ENCODE results near the gene TNRC18.

TNRC18 gene

DNA sequence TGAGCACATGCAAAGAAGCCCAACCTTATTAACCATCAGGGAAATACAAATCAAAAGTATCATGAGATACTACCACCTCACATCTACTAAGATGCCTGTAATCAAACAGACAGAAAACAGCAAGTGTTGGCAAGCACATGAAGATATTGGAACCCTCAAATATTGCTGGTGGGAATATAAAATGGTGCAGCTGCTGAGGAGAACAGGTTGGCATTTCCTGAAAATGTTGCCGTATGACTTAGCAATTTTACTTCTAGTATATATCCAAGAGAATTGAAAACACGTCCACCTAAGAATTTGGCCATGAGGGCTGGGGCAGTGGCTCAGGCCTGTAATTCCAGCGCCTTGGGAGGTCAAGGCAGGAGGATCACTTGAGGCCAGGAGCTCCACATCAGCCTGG, 39.4 kb upstream of the TNRC18 start:
- Histone ChIP-seq H3K9me3 (ENCODE audit: control insufficient read depth, low read length) (no peaks in the 10 kb centered on the region), H3K27me3 (ENCODE audit: control insufficient read depth, insufficient read depth, low read length, poor library complexity, severe bottlenecking) (no peaks in the 10 kb centered on the region), H3K36me3 (ENCODE audit: control insufficient read depth, insufficient read depth, low read length) (no peaks in the 10 kb centered on the region), H3K27ac (ENCODE audit: insufficient read depth, low read depth, low read length, poor library complexity, severe bottlenecking) (no peak overlapping the region), H3K4me3 (ENCODE audit: insufficient read depth, low read depth, low read length) (no peak overlapping the region), H3K4me1 (ENCODE audit: control insufficient read depth, insufficient read depth, low read length) (no peaks in the 10 kb centered on the region)
- 78 to 83% methylated on average over 3 of the region's 3 CpGs for WGBS, 2 experiments

DNA sequence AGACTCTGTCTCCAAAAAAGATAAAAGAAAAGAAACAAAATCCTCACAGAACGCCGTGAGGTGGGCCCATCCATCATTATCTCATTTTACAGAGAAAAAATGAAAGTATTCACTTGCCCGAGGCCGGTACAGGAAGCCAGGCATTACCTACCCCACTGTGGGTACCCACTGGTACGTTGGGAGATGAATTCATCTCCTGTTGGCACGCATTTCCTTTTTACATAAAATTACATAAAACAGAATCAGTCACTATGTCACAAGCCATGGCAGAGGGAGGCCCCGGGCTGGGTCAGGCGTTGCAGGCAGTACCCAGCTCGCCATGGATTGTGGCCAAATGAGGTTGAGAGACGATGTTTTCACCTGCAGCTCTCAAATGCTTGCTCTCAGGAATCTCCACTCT, 38.6 kb upstream of the TNRC18 start:
- H3K4me3 ChIP-seq (ENCODE audit: insufficient read depth, low read depth, low read length): no peak overlapping the region
- H3K27ac ChIP-seq (ENCODE audit: insufficient read depth, low read depth, low read length, poor library complexity, severe bottlenecking): no peak overlapping the region
- WGBS, 2 experiments: 91% methylated on average over 10 of the region's 10 CpGs
- H3K27me3 ChIP-seq (ENCODE audit: control insufficient read depth, insufficient read depth, low read length, poor library complexity, severe bottlenecking): no peaks in the 10 kb centered on the region
- no peaks in the 10 kb centered on the region for H3K9me3 ChIP-seq (ENCODE audit: control insufficient read depth, low read length)
- no peaks in the 10 kb centered on the region for H3K4me1 ChIP-seq (ENCODE audit: control insufficient read depth, insufficient read depth, low read length)
- H3K36me3 ChIP-seq (ENCODE audit: control insufficient read depth, insufficient read depth, low read length): no peaks in the 10 kb centered on the region

GRCh38 chr7:5458921-5459480, 35.4 kb upstream of the TNRC18 start:
- H3K4me1 ChIP-seq (ENCODE audit: control insufficient read depth, insufficient read depth, low read length): no peaks in the 10 kb centered on the region
- no peak overlapping the region for H3K4me3 ChIP-seq (ENCODE audit: insufficient read depth, low read depth, low read length)
- 84 to 88% methylated on average over 9 of the region's 9 CpGs for WGBS, 2 experiments
- H3K36me3 ChIP-seq (ENCODE audit: control insufficient read depth, insufficient read depth, low read length): no peaks in the 10 kb centered on the region
- H3K9me3 ChIP-seq (ENCODE audit: control insufficient read depth, low read length): no peaks in the 10 kb centered on the region
- no peak overlapping the region for H3K27ac ChIP-seq (ENCODE audit: insufficient read depth, low read depth, low read length, poor library complexity, severe bottlenecking)
- no peaks in the 10 kb centered on the region for H3K27me3 ChIP-seq (ENCODE audit: control insufficient read depth, insufficient read depth, low read length, poor library complexity, severe bottlenecking)

- no peaks in the 10 kb centered on the region for H3K4me1 ChIP-seq (ENCODE audit: control insufficient read depth, insufficient read depth, low read length)
- no peaks in the 10 kb centered on the region for H3K9me3 ChIP-seq (ENCODE audit: control insufficient read depth, low read length)
- H3K36me3 ChIP-seq (ENCODE audit: control insufficient read depth, insufficient read depth, low read length): no peaks in the 10 kb centered on the region
- H3K27me3 ChIP-seq (ENCODE audit: control insufficient read depth, insufficient read depth, low read length, poor library complexity, severe bottlenecking): no peaks in the 10 kb centered on the region
- no peak overlapping the region for H3K4me3 ChIP-seq (ENCODE audit: insufficient read depth, low read depth, low read length)
- WGBS, 2 experiments: 88 to 90% methylated on average over 4 of the region's 4 CpGs
- H3K27ac ChIP-seq (ENCODE audit: insufficient read depth, low read depth, low read length, poor library complexity, severe bottlenecking): no peak overlapping the region
Measured at GRCh38 chr7:5457245-5457735, 33.7 kb upstream of the TNRC18 start.

GRCh38 chr7:5456409-5456808, 32.8 kb upstream of the TNRC18 start:
- H3K9me3 ChIP-seq (ENCODE audit: control insufficient read depth, low read length): no peaks in the 10 kb centered on the region

DNA sequence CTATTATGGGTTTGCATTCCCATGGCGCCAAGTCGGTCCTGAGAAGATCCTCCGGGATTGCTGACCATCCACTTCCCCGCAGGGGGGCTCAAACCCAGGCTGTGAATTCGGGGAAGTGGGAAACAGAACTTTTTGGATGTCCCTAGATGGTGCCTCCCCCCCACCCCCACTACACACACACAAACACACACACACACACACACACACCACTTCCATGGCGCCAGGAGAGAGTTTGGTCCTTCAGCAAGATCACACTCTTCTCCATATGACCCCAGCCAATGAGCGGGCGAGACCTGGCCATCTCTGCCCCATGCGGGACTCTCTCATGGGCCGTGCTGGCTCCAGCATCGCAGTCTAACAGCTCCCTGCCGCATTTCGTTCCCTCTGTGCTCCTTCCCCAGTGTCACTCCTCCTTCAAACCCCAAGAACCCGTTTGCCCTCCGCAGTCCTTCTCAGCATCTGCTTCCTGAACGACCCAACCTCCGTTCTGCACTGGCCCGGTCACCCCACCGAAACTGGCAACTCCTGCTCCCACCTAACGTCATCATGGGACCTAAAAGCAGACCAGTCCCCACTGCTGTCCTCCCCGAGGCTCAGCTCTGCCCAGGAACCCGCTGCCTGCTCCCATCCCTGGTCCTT, 32.1 kb upstream of the TNRC18 start:
- H3K4me3 ChIP-seq (ENCODE audit: insufficient read depth, low read depth, low read length): no peak overlapping the region
- H3K27me3 ChIP-seq (ENCODE audit: control insufficient read depth, insufficient read depth, low read length, poor library complexity, severe bottlenecking): no peaks in the 10 kb centered on the region
- no peak overlapping the region for H3K27ac ChIP-seq (ENCODE audit: insufficient read depth, low read depth, low read length, poor library complexity, severe bottlenecking)
- no peaks in the 10 kb centered on the region for H3K36me3 ChIP-seq (ENCODE audit: control insufficient read depth, insufficient read depth, low read length)
- no peaks in the 10 kb centered on the region for H3K4me1 ChIP-seq (ENCODE audit: control insufficient read depth, insufficient read depth, low read length)
- no peaks in the 10 kb centered on the region for H3K9me3 ChIP-seq (ENCODE audit: control insufficient read depth, low read length)
- WGBS, 2 experiments: 83 to 86% methylated on average over 22 of the region's 22 CpGs

More at GRCh38 chr7:5456409-5456808, 32.8 kb upstream of the TNRC18 start:
- Histone ChIP-seq H3K4me3 (ENCODE audit: insufficient read depth, low read depth, low read length) (no peak overlapping the region), H3K4me1 (ENCODE audit: control insufficient read depth, insufficient read depth, low read length) (no peaks in the 10 kb centered on the region), H3K27me3 (ENCODE audit: control insufficient read depth, insufficient read depth, low read length, poor library complexity, severe bottlenecking) (no peaks in the 10 kb centered on the region), H3K36me3 (ENCODE audit: control insufficient read depth, insufficient read depth, low read length) (no peaks in the 10 kb centered on the region), H3K27ac (ENCODE audit: insufficient read depth, low read depth, low read length, poor library complexity, severe bottlenecking) (no peak overlapping the region)
- 97% methylated on average over 4 of the region's 4 CpGs for WGBS, 2 experiments

GRCh38 chr7:5455175-5455574, 31.5 kb upstream of the TNRC18 start:
- H3K27me3 ChIP-seq (ENCODE audit: control insufficient read depth, insufficient read depth, low read length, poor library complexity, severe bottlenecking): no peaks in the 10 kb centered on the region
- WGBS, 2 experiments: 90 to 91% methylated on average over 6 of the region's 6 CpGs
- no peaks in the 10 kb centered on the region for H3K4me1 ChIP-seq (ENCODE audit: control insufficient read depth, insufficient read depth, low read length)
- H3K27ac ChIP-seq (ENCODE audit: insufficient read depth, low read depth, low read length, poor library complexity, severe bottlenecking): no peak overlapping the region
- no peaks in the 10 kb centered on the region for H3K9me3 ChIP-seq (ENCODE audit: control insufficient read depth, low read length)
- no peaks in the 10 kb centered on the region for H3K36me3 ChIP-seq (ENCODE audit: control insufficient read depth, insufficient read depth, low read length)
- H3K4me3 ChIP-seq (ENCODE audit: insufficient read depth, low read depth, low read length): no peak overlapping the region

GRCh38 chr7:5454485-5454884, 30.9 kb upstream of the TNRC18 start:
- Histone ChIP-seq H3K4me1 (ENCODE audit: control insufficient read depth, insufficient read depth, low read length) (no peaks in the 10 kb centered on the region), H3K9me3 (ENCODE audit: control insufficient read depth, low read length) (no peaks in the 10 kb centered on the region), H3K36me3 (ENCODE audit: control insufficient read depth, insufficient read depth, low read length) (no peaks in the 10 kb centered on the region), H3K27me3 (ENCODE audit: control insufficient read depth, insufficient read depth, low read length, poor library complexity, severe bottlenecking) (no peaks in the 10 kb centered on the region), H3K4me3 (ENCODE audit: insufficient read depth, low read depth, low read length) (no peak overlapping the region), H3K27ac (ENCODE audit: insufficient read depth, low read depth, low read length, poor library complexity, severe bottlenecking) (no peak overlapping the region)
- WGBS, 2 experiments: 92 to 95% methylated on average over 8 of the region's 8 CpGs

DNA sequence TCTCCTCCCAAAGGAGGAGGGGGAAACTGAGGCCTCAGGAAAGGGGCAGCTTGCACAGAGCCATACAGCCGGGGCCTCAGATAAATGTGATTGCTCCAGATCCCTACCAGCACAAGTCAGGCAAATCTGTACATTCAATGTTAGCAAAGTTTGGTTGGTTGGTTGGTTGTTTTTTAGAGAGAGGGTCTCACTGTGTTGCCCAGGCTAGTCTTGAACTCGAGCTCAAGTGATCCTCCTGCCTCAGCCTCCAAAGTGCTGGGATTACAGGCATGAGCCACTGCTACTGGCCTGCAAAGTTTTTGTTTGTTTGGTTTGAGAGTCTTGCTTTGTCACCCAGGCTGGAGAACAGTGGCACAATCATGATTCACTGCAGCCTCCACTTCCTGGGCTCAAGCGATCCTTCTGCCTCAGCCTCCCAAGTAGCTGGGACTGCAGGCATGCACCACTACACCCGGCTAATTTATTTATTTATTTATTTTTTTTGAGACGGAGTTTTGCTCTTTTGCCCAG, 30.0 kb upstream of the TNRC18 start:
- WGBS, 2 experiments: 83 to 86% methylated on average over 5 of the region's 5 CpGs
- Histone ChIP-seq H3K4me3 (ENCODE audit: insufficient read depth, low read depth, low read length) (no peak overlapping the region), H3K27me3 (ENCODE audit: control insufficient read depth, insufficient read depth, low read length, poor library complexity, severe bottlenecking) (no peaks in the 10 kb centered on the region), H3K36me3 (ENCODE audit: control insufficient read depth, insufficient read depth, low read length) (no peaks in the 10 kb centered on the region), H3K27ac (ENCODE audit: insufficient read depth, low read depth, low read length, poor library complexity, severe bottlenecking) (no peak overlapping the region), H3K9me3 (ENCODE audit: control insufficient read depth, low read length) (no peaks in the 10 kb centered on the region), H3K4me1 (ENCODE audit: control insufficient read depth, insufficient read depth, low read length) (peaks cover 3% of the 10 kb centered on the region)

DNA sequence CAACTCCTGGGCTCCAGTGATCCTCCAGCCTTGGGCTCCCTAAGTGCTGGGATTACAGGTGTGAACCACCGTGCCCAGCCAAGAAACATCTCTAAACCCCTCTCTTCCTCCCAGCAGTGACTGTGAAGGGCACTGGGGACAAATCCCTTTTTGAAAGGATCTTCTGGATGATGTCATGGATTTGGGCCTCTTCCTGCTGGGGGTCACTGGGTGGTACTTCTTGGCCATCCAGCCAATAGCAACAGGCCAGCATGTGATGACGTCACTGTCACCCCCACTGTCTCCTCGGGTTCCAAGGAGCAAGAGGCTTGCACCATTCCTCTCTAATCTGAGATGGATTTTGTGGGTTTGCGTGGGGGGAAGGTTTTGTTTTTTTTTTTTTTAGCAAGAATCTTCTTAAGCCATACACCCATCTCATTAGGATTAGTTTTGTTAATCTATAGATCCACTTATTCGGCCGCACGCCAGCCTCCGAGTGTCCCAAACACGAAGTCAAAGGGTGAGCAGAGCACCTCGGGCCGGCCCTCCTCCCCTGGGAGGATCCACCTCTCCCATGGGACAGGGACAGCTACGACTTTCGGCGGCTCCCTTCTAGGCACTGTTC, 29.4 kb upstream of the TNRC18 start:
- H3K4me1 ChIP-seq (ENCODE audit: control insufficient read depth, insufficient read depth, low read length): peaks cover 8% of the 10 kb centered on the region
- H3K27ac ChIP-seq (ENCODE audit: insufficient read depth, low read depth, low read length, poor library complexity, severe bottlenecking): no peak overlapping the region
- H3K9me3 ChIP-seq (ENCODE audit: control insufficient read depth, low read length): no peaks in the 10 kb centered on the region
- no peaks in the 10 kb centered on the region for H3K36me3 ChIP-seq (ENCODE audit: control insufficient read depth, insufficient read depth, low read length)
- H3K27me3 ChIP-seq (ENCODE audit: control insufficient read depth, insufficient read depth, low read length, poor library complexity, severe bottlenecking): no peaks in the 10 kb centered on the region
- H3K4me3 ChIP-seq (ENCODE audit: insufficient read depth, low read depth, low read length): no peak overlapping the region
- WGBS, 2 experiments: 82% methylated on average over 13 of the region's 14 CpGs
